ENCODE data around the gene EYA2.

GRCh38 chr20:47164140-47164539 is 269.5 kb downstream of the EYA2 start:
- no peak for TF ChIP-seq MAX (IDR thresholded peaks at IDR 0.05; ENCODE audit: low read depth, low read length)
- no peak for TF ChIP-seq MYC (IDR thresholded peaks at IDR 0.05; ENCODE audit: low read depth, low read length)

Data from NB4 (cell line).